Neural progenitor cell (in vitro differentiated cells): ENCODE results near the gene GGNBP2. TPM values are rescaled to one million over a fixed set of nuclear protein-coding genes. Genes with fewer than 3 reads are reported as not detected.

Source experiments
- DNase-seq: peaks from one replicate; pipeline ENCODE4 v3.0.0-alpha.2; 2016; ENCODE audit warnings: low spot score
- H2AFZ ChIP-seq: fragments of 200-600 bp; sonication (generic); replicated peaks from 2 replicates; pipeline ENCODE4 v1.6.1; 2016; ENCODE audit warnings: antibody characterized with exemption
- H3F3A ChIP-seq: fragments of 200-600 bp; sonication (generic); 2 replicates; pipeline ENCODE4 v1.6.1; 2016; ENCODE audit warnings: antibody characterized with exemption, low read depth
- H3K27ac ChIP-seq: fragments of 200-600 bp; sonication (generic); 2 replicates; pipeline ENCODE4 v1.5.1; 2016; ENCODE audit warnings: mild to moderate bottlenecking
- H3K27me3 ChIP-seq: fragments of 200-600 bp; sonication (generic); 2 replicates; pipeline ENCODE4 v1.6.1; 2016; ENCODE audit warnings: mild to moderate bottlenecking, moderate library complexity
- H3K36me3 ChIP-seq: fragments of 200-600 bp; sonication (generic); 2 replicates; pipeline ENCODE4 v1.5.1; 2016
- H3K4me1 ChIP-seq: fragments of 200-600 bp; sonication (generic); 2 replicates; pipeline ENCODE4 v1.6.1; 2016; ENCODE audit warnings: mixed run types
- H3K4me2 ChIP-seq: fragments of 200-600 bp; sonication (generic); 2 replicates; pipeline ENCODE4 v1.6.1; 2016
- H3K4me3 ChIP-seq: fragments of 200-600 bp; sonication (generic); 2 replicates; pipeline ENCODE4 v1.5.1; 2016
- H3K79me2 ChIP-seq: fragments of 200-600 bp; sonication (generic); 2 replicates; pipeline ENCODE4 v1.6.1; 2016; ENCODE audit warnings: low read depth
- H3K9ac ChIP-seq: fragments of 200-600 bp; sonication (generic); 2 replicates; pipeline ENCODE4 v1.6.1; 2016
- H3K9me3 ChIP-seq: fragments of 200-600 bp; sonication (generic); 2 replicates; pipeline ENCODE4 v1.5.1; 2016; ENCODE audit warnings: low read depth
- H4K20me1 ChIP-seq: fragments of 200-600 bp; sonication (generic); 2 replicates; pipeline ENCODE4 v1.6.1; 2016; ENCODE audit warnings: low read depth
- H3K27ac Mint-ChIP-seq: 3 replicates; pipeline ENCODE4 v1.8.0; 2021; ENCODE audit warnings: mixed read lengths
- H3K27me3 Mint-ChIP-seq: 2 replicates; pipeline ENCODE4 v1.8.0; 2022; ENCODE audit warnings: low read depth, mild to moderate bottlenecking, inconsistent platforms, moderate library complexity, mixed read lengths; ENCODE audit not compliant: insufficient read depth
- H3K36me3 Mint-ChIP-seq: 3 replicates; pipeline ENCODE4 v1.8.0; 2021; ENCODE audit warnings: mixed read lengths
- H3K4me1 Mint-ChIP-seq: 3 replicates; pipeline ENCODE4 v1.8.0; 2021; ENCODE audit warnings: mixed read lengths
- H3K4me3 Mint-ChIP-seq: 3 replicates; pipeline ENCODE4 v1.8.0; 2021; ENCODE audit warnings: mild to moderate bottlenecking, moderate library complexity, mixed read lengths
- H3K9me3 Mint-ChIP-seq: 3 replicates; pipeline ENCODE4 v1.8.0; 2020; ENCODE audit warnings: mixed read lengths
- CTCF ChIP-seq: fragments of 200-600 bp; sonication (generic); IDR thresholded peaks from 2 replicates; pipeline ENCODE4 v1.5.1; 2017; ENCODE audit warnings: antibody characterized with exemption, mild to moderate bottlenecking
- EZH2 ChIP-seq: fragments of 200-600 bp; sonication (generic); IDR thresholded peaks from 2 replicates; pipeline ENCODE4 v1.6.1; 2017; ENCODE audit warnings: antibody characterized with exemption, mild to moderate bottlenecking, moderate library complexity
- EZH2phosphoT487 ChIP-seq: fragments of 200-600 bp; sonication (generic); IDR thresholded peaks from 2 replicates; pipeline ENCODE4 v1.6.1; 2017; ENCODE audit warnings: antibody characterized with exemption
- total RNA-seq: library from RNA; depleted of rRNA; stranded (reverse); fragments of >200 nt; gene quantifications from 2 replicates; pipeline ENCODE4 v1.2.3, GENCODE V29; 2015; ENCODE audit warnings: low replicate concordance

The GGNBP2 gene
- total RNA-seq, 1 donor from 2014 or later = 79.5 TPM

- H3K4me3 ChIP-seq = peak overlapping the region; percentile 83
- Mint-ChIP-seq H3K4me1 (peaks cover 22% of the 10 kb centered on the region), H3K4me3 (peak overlapping the region; percentile 99), H3K9me3 (no peaks in the 10 kb centered on the region), H3K36me3 (no peaks in the 10 kb centered on the region), H3K27ac (peak overlapping the region; percentile 94), H3K27me3 (peaks cover 2% of the 10 kb centered on the region)
- H3K36me3 ChIP-seq = peaks cover 2% of the 10 kb centered on the region
- peaks cover 80% of the 10 kb centered on the region for H3K79me2 ChIP-seq
- H3K27ac ChIP-seq = peak overlapping the region; percentile 72
- H3K9me3 ChIP-seq = no peaks in the 10 kb centered on the region
- H3K4me1 ChIP-seq = peaks cover 16% of the 10 kb centered on the region
- peaks cover 36% of the 10 kb centered on the region for H4K20me1 ChIP-seq
- TF ChIP-seq EZH2 (no peak), CTCF (no peak), EZH2phosphoT487 (no peak)
- no peak overlapping the region for H2AFZ ChIP-seq
- no peaks in the 10 kb centered on the region for H3K27me3 ChIP-seq
- no peak for DNase-seq
- peak overlapping the region; percentile 80 for H3K9ac ChIP-seq
- H3K4me2 ChIP-seq = peak overlapping the region; percentile 92
- peaks cover 43% of the 10 kb centered on the region for H3F3A ChIP-seq
Observed at GRCh38 chr17:36546418-36547093, 1.8 kb downstream of the GGNBP2 start.

GRCh38 chr17:36547776-36548175, 3.1 kb downstream of the GGNBP2 start:
- H3K36me3 ChIP-seq = peaks cover 2% of the 10 kb centered on the region
- Mint-ChIP-seq H3K4me1 (peaks cover 22% of the 10 kb centered on the region), H3K27me3 (peaks cover 2% of the 10 kb centered on the region), H3K4me3 (peak overlapping the region; percentile 61), H3K36me3 (no peaks in the 10 kb centered on the region), H3K9me3 (no peaks in the 10 kb centered on the region), H3K27ac (no peak overlapping the region)
- no peak overlapping the region for H3K27ac ChIP-seq
- H3K27me3 ChIP-seq = no peaks in the 10 kb centered on the region
- H4K20me1 ChIP-seq = peaks cover 48% of the 10 kb centered on the region
- H2AFZ ChIP-seq = no peak overlapping the region
- H3K79me2 ChIP-seq = peaks cover 90% of the 10 kb centered on the region
- no peaks in the 10 kb centered on the region for H3K9me3 ChIP-seq
- TF ChIP-seq EZH2 (no peak), CTCF (no peak), EZH2phosphoT487 (no peak)
- DNase-seq = no peak
- peaks cover 43% of the 10 kb centered on the region for H3F3A ChIP-seq
- H3K4me1 ChIP-seq = peaks cover 16% of the 10 kb centered on the region
- peak overlapping the region; percentile 92 for H3K4me2 ChIP-seq
- peak overlapping the region; percentile 80 for H3K9ac ChIP-seq
- H3K4me3 ChIP-seq = peak overlapping the region; percentile 83

- Histone ChIP-seq H3K27ac (no peak overlapping the region), H3K9ac (no peak overlapping the region), H3K4me2 (no peak overlapping the region), H3K4me3 (no peak overlapping the region), H3K27me3 (no peaks in the 10 kb centered on the region), H3K4me1 (peaks cover 16% of the 10 kb centered on the region), H4K20me1 (peaks cover 68% of the 10 kb centered on the region), H2AFZ (no peak overlapping the region), H3K36me3 (peaks cover 2% of the 10 kb centered on the region), H3F3A (peaks cover 22% of the 10 kb centered on the region), H3K79me2 (peaks cover 99% of the 10 kb centered on the region), H3K9me3 (no peaks in the 10 kb centered on the region)
- H3K27ac Mint-ChIP-seq = no peak overlapping the region
- no peak overlapping the region for H3K4me3 Mint-ChIP-seq
- H3K4me1 Mint-ChIP-seq = peaks cover 19% of the 10 kb centered on the region
- H3K27me3 Mint-ChIP-seq = no peaks in the 10 kb centered on the region
- H3K9me3 Mint-ChIP-seq = no peaks in the 10 kb centered on the region
- no peak for TF ChIP-seq EZH2
- TF ChIP-seq CTCF = no peak
- DNase-seq = no peak
- H3K36me3 Mint-ChIP-seq = peaks cover 4% of the 10 kb centered on the region
Observed at GRCh38 chr17:36550491-36551417, 6.0 kb downstream of the GGNBP2 start.
